Body of pancreas (tissue), 4 donors: Measurements from ENCODE around the gene CNTNAP2.

Source experiments
- CTCF ChIP-seq, 7 experiments: fragments of 450-650 bp in 4 of 7; fragments of 200-600 bp in 3 of 7; sonication (generic) in 3 of 7; IDR thresholded peaks; one replicate each; pipeline ENCODE4 v1.5.1; 2016 to 2019; ENCODE audit warnings: antibody characterized with exemption in 7 of 7
- POLR2A ChIP-seq, 3 donors: fragments of 450-650 bp; IDR thresholded peaks; one replicate each; pipeline ENCODE4 v1.6.1; 2016; ENCODE audit warnings: antibody characterized with exemption in 3 of 3, mild to moderate bottlenecking in 2 of 3

DNA sequence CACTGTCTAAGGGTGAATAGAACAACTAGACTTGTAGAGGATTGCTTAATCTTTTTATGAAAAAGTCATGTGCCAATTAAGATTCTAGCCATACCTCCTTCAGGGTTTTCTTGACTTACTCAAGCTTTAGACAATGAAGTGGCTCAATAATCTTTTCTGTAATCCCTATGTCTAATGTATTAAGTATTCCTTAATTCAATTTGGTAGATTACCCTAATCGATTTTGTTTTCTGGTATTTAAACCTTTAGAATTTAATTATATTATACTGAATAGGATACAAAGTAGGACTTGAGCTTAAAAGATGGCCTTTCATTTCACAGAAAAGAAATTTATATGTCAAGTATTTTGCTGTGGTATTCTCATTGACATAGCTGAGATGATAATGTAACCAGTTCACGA lies 1876.1 kb downstream of the CNTNAP2 start:
- TF ChIP-seq CTCF (IDR thresholded peaks at IDR 0.05) (no peak), POLR2A (IDR thresholded peaks at IDR 0.05) (no peak)
